Activated naive CD4-positive, alpha-beta T cell treated with anti-CD3 and anti-CD28 coated beads, Interleukin-2, amount 10 ng/mL, durations not matched to agents 7 days and 5 days (primary cell): Measurements from ENCODE around the gene ARRB1.

Experiments
- CTCF ChIA-PET: fragments of 350-600 bp; sonication (Branson Sonifier 250); formaldehyde crosslinking; loops from one replicate; lab custom pipeline; 2021; ENCODE audit warnings: antibody characterized with exemption; lab: Charles Lee
- DNase-seq: peaks from one replicate; pipeline ENCODE4 v3.0.0-alpha.2; 2020
- H3K27ac Mint-ChIP-seq: one replicate; pipeline ENCODE4 v1.8.0; 2021; ENCODE audit warnings: mild to moderate bottlenecking, moderate library complexity, mixed read lengths
- H3K27me3 Mint-ChIP-seq: one replicate; pipeline ENCODE4 v1.8.0; 2021; ENCODE audit warnings: mild to moderate bottlenecking, mixed read lengths
- H3K36me3 Mint-ChIP-seq: one replicate; pipeline ENCODE4 v1.8.0; 2021; ENCODE audit warnings: mixed read lengths
- H3K4me1 Mint-ChIP-seq: one replicate; pipeline ENCODE4 v1.8.0; 2021; ENCODE audit warnings: mixed read lengths
- H3K4me3 Mint-ChIP-seq: one replicate; pipeline ENCODE4 v1.8.0; 2021; ENCODE audit warnings: mild to moderate bottlenecking, moderate library complexity, mixed read lengths
- H3K9me3 Mint-ChIP-seq: one replicate; pipeline ENCODE4 v1.8.0; 2021; ENCODE audit warnings: mixed read lengths

ARRB1 gene

GRCh38 chr11:75262436-75262835, 89.0 kb downstream of the ARRB1 start:
- CTCF ChIA-PET, result interaction anchor here (1.2 to 2.7 kb wide), 5 partner anchors 8 to 122 kb away, joined by 3 to 8 read pairs (median 6); no protein-coding TSS in a partner anchor
- peaks cover 43% of the 10 kb centered on the region for H3K4me1 Mint-ChIP-seq
- H3K9me3 Mint-ChIP-seq, result no peaks in the 10 kb centered on the region
- H3K27me3 Mint-ChIP-seq, result peaks cover 13% of the 10 kb centered on the region
- H3K4me3 Mint-ChIP-seq, result no peak overlapping the region
- H3K36me3 Mint-ChIP-seq, result no peaks in the 10 kb centered on the region
- H3K27ac Mint-ChIP-seq, result peak overlapping the region; percentile 61
- no peak for DNase-seq

- H3K27ac Mint-ChIP-seq, result no peak overlapping the region
- H3K9me3 Mint-ChIP-seq, result no peaks in the 10 kb centered on the region
- peaks cover 43% of the 10 kb centered on the region for H3K4me1 Mint-ChIP-seq
- peak; percentile 19 for DNase-seq
- H3K4me3 Mint-ChIP-seq, result no peak overlapping the region
- CTCF ChIA-PET, result interaction anchor here (1.2 to 2.2 kb wide), 4 partner anchors 9 to 121 kb away, joined by 3 to 8 read pairs (median 5); no protein-coding TSS in a partner anchor
- peaks cover 15% of the 10 kb centered on the region for H3K27me3 Mint-ChIP-seq
- no peaks in the 10 kb centered on the region for H3K36me3 Mint-ChIP-seq
These were observed 89.5 kb downstream of the ARRB1 start for GRCh38 chr11:75261902-75262361.

GRCh38 chr11:75260396-75261170, 90.9 kb downstream of the ARRB1 start:
- DNase-seq, result no peak
- H3K27me3 Mint-ChIP-seq, result peaks cover 21% of the 10 kb centered on the region
- H3K4me1 Mint-ChIP-seq, result peaks cover 43% of the 10 kb centered on the region
- no peaks in the 10 kb centered on the region for H3K36me3 Mint-ChIP-seq
- H3K27ac Mint-ChIP-seq, result peak overlapping the region; percentile 80
- CTCF ChIA-PET, result interaction anchor here (1.2 to 2.2 kb wide), 4 partner anchors 12 to 238 kb away, joined by 4 to 8 read pairs (median 5); no protein-coding TSS in a partner anchor
- H3K9me3 Mint-ChIP-seq, result no peaks in the 10 kb centered on the region
- no peak overlapping the region for H3K4me3 Mint-ChIP-seq

GRCh38 chr11:75254326-75254725, 97.1 kb downstream of the ARRB1 start:
- no peak overlapping the region for H3K27ac Mint-ChIP-seq
- H3K27me3 Mint-ChIP-seq, result peaks cover 45% of the 10 kb centered on the region
- H3K4me3 Mint-ChIP-seq, result no peak overlapping the region
- H3K36me3 Mint-ChIP-seq, result no peaks in the 10 kb centered on the region
- DNase-seq, result no peak
- no peaks in the 10 kb centered on the region for H3K9me3 Mint-ChIP-seq
- H3K4me1 Mint-ChIP-seq, result no peaks in the 10 kb centered on the region
- CTCF ChIA-PET, result interaction anchor here (1.5 kb wide), 1 partner anchor 231 kb away, joined by 3 read pairs; no protein-coding TSS in a partner anchor

GRCh38 chr11:75249704-75250103, 101.8 kb downstream of the ARRB1 start:
- Mint-ChIP-seq H3K4me1 (no peaks in the 10 kb centered on the region), H3K4me3 (no peak overlapping the region), H3K36me3 (no peaks in the 10 kb centered on the region), H3K9me3 (no peaks in the 10 kb centered on the region), H3K27ac (no peak overlapping the region), H3K27me3 (peaks cover 50% of the 10 kb centered on the region)
- CTCF ChIA-PET, result interaction anchor here (0.9 to 9.6 kb wide), 12 partner anchors 12 to 547 kb away, joined by 3 to 273 read pairs (median 5); no protein-coding TSS in a partner anchor
- no peak for DNase-seq

- no peaks in the 10 kb centered on the region for H3K4me1 Mint-ChIP-seq
- H3K36me3 Mint-ChIP-seq, result no peaks in the 10 kb centered on the region
- no peak overlapping the region for H3K4me3 Mint-ChIP-seq
- no peak overlapping the region for H3K27ac Mint-ChIP-seq
- H3K9me3 Mint-ChIP-seq, result no peaks in the 10 kb centered on the region
- peaks cover 58% of the 10 kb centered on the region for H3K27me3 Mint-ChIP-seq
- DNase-seq, result no peak
- CTCF ChIA-PET, result interaction anchor here (0.7 to 9.6 kb wide), 27 partner anchors 8 to 546 kb away, joined by 3 to 273 read pairs (median 5); partner anchors contain the start of gene NEU3
These were observed 102.6 kb downstream of the ARRB1 start for GRCh38 chr11:75248924-75249256.

- no peak overlapping the region for H3K4me3 Mint-ChIP-seq
- no peak overlapping the region for H3K27ac Mint-ChIP-seq
- H3K9me3 Mint-ChIP-seq, result no peaks in the 10 kb centered on the region
- H3K27me3 Mint-ChIP-seq, result peaks cover 79% of the 10 kb centered on the region
- CTCF ChIA-PET, result interaction anchor here (0.7 to 9.6 kb wide), 5 partner anchors 24 to 319 kb away, joined by 3 to 273 read pairs (median 48); no protein-coding TSS in a partner anchor
- no peaks in the 10 kb centered on the region for H3K36me3 Mint-ChIP-seq
- peaks cover 9% of the 10 kb centered on the region for H3K4me1 Mint-ChIP-seq
- no peak for DNase-seq
These were observed 104.7 kb downstream of the ARRB1 start for GRCh38 chr11:75246671-75247350.

- Mint-ChIP-seq H3K27me3 (peaks cover 81% of the 10 kb centered on the region), H3K36me3 (no peaks in the 10 kb centered on the region), H3K27ac (no peak overlapping the region), H3K4me1 (peaks cover 9% of the 10 kb centered on the region), H3K9me3 (no peaks in the 10 kb centered on the region), H3K4me3 (no peak overlapping the region)
- CTCF ChIA-PET, result interaction anchor here (1.1 to 9.6 kb wide), 5 partner anchors 25 to 318 kb away, joined by 3 to 273 read pairs (median 48); no protein-coding TSS in a partner anchor
- no peak for DNase-seq
These were observed 105.3 kb downstream of the ARRB1 start for GRCh38 chr11:75246006-75246670.

GRCh38 chr11:75245356-75246005, 106.0 kb downstream of the ARRB1 start:
- Mint-ChIP-seq H3K4me1 (peaks cover 9% of the 10 kb centered on the region), H3K9me3 (no peaks in the 10 kb centered on the region), H3K36me3 (no peaks in the 10 kb centered on the region), H3K4me3 (no peak overlapping the region), H3K27ac (no peak overlapping the region), H3K27me3 (peaks cover 81% of the 10 kb centered on the region)
- no peak for DNase-seq
- CTCF ChIA-PET, result interaction anchor here (0.6 to 9.6 kb wide), 11 partner anchors 24 to 317 kb away, joined by 3 to 273 read pairs (median 4); no protein-coding TSS in a partner anchor

- H3K27ac Mint-ChIP-seq, result no peak overlapping the region
- H3K4me3 Mint-ChIP-seq, result no peak overlapping the region
- CTCF ChIA-PET, result interaction anchor here (0.9 to 9.6 kb wide), 8 partner anchors 26 to 316 kb away, joined by 3 to 273 read pairs (median 6); no protein-coding TSS in a partner anchor
- no peaks in the 10 kb centered on the region for H3K36me3 Mint-ChIP-seq
- peaks cover 13% of the 10 kb centered on the region for H3K4me1 Mint-ChIP-seq
- no peak for DNase-seq
- H3K27me3 Mint-ChIP-seq, result peaks cover 81% of the 10 kb centered on the region
- H3K9me3 Mint-ChIP-seq, result no peaks in the 10 kb centered on the region
These were observed 107.2 kb downstream of the ARRB1 start for GRCh38 chr11:75244052-75244814.

GRCh38 chr11:75242722-75243600, 108.5 kb downstream of the ARRB1 start:
- Mint-ChIP-seq H3K27ac (no peak overlapping the region), H3K27me3 (peaks cover 94% of the 10 kb centered on the region)
- CTCF ChIA-PET, result interaction anchor here (0.7 to 8.0 kb wide), 14 partner anchors 9 to 317 kb away, joined by 3 to 149 read pairs (median 7); no protein-coding TSS in a partner anchor

More at GRCh38 chr11:75242722-75243600, 108.5 kb downstream of the ARRB1 start:
- Mint-ChIP-seq H3K9me3 (no peaks in the 10 kb centered on the region), H3K36me3 (no peaks in the 10 kb centered on the region), H3K4me3 (peak overlapping the region; percentile 60), H3K4me1 (peaks cover 13% of the 10 kb centered on the region)
- no peak for DNase-seq
